GM19455 (cell line): Measurements from ENCODE around the gene ACSF2.

Experiments
- ATAC-seq: cut with Tn5 transposase; IDR thresholded peaks from one replicate; pipeline ENCODE4 v1.9.1; 2021; ENCODE audit not compliant: unreplicated experiment

ACSF2 gene

GRCh38 chr17:50439008-50439407, 13.0 kb downstream of the ACSF2 start:
- no peak for ATAC-seq

GRCh38 chr17:50440172-50440837, 14.3 kb downstream of the ACSF2 start:
- no peak for ATAC-seq

- no peak for ATAC-seq
These were observed 15.1 kb downstream of the ACSF2 start for GRCh38 chr17:50440838-50441829.

GRCh38 chr17:50443505-50443974, 17.5 kb downstream of the ACSF2 start:
- ATAC-seq, result no peak

- no peak for ATAC-seq
These were observed 19.1 kb downstream of the ACSF2 start for GRCh38 chr17:50444841-50445715.

GRCh38 chr17:50445730-50446325, 19.8 kb downstream of the ACSF2 start:
- ATAC-seq, result no peak

GRCh38 chr17:50447870-50448595, 22.0 kb downstream of the ACSF2 start:
- ATAC-seq, result no peak

- no peak for ATAC-seq
These were observed 22.6 kb downstream of the ACSF2 start for GRCh38 chr17:50448643-50449042.

GRCh38 chr17:50451943-50452629, 26.1 kb downstream of the ACSF2 start:
- no peak for ATAC-seq

- no peak for ATAC-seq
These were observed 26.7 kb downstream of the ACSF2 start for GRCh38 chr17:50452630-50453300.

- ATAC-seq, result no peak
These were observed 27.9 kb downstream of the ACSF2 start for GRCh38 chr17:50453901-50454300.

- no peak for ATAC-seq
These were observed 31.6 kb downstream of the ACSF2 start for GRCh38 chr17:50457621-50458020.

- no peak for ATAC-seq
These were observed 32.3 kb downstream of the ACSF2 start for GRCh38 chr17:50458270-50458669.

GRCh38 chr17:50458701-50459676, 33.0 kb downstream of the ACSF2 start:
- no peak for ATAC-seq

- ATAC-seq, result no peak
These were observed 33.7 kb downstream of the ACSF2 start for GRCh38 chr17:50459756-50460155.

GRCh38 chr17:50460831-50461526, 35.0 kb downstream of the ACSF2 start:
- ATAC-seq, result no peak

GRCh38 chr17:50461550-50462132, 35.6 kb downstream of the ACSF2 start:
- no peak for ATAC-seq
